OCI-LY7 (cell line): Measurements from ENCODE around the gene PDE11A. TPM values are rescaled to one million over a fixed set of nuclear protein-coding genes. Genes with fewer than 3 reads are reported as not detected.

Experiments
- BruUV-seq: library from RNA; stranded (reverse); fragments of 400-500 nt; replicated peaks from 2 replicates; lab custom pipeline; 2021; lab: Mats Ljungman, UMichigan
- CTCF ChIA-PET: fragments of 300-600 bp; sonication (Branson Sonifier 250); formaldehyde crosslinking; loops from one replicate; lab custom pipeline; 2022; ENCODE audit warnings: antibody characterized with exemption; ENCODE audit not compliant: unreplicated experiment; lab: Charles Lee
- POLR2A ChIA-PET: fragments of 300-600 bp; sonication (Branson Sonifier 250); formaldehyde crosslinking; loops from one replicate; lab custom pipeline; 2022; ENCODE audit warnings: antibody characterized with exemption; lab: Charles Lee
- DNase-seq: peaks from one replicate; pipeline ENCODE4 v3.0.0-alpha.2; 2015; ENCODE audit warnings: low spot score
- H2AFZ ChIP-seq: fragments of 200-600 bp; sonication (generic), shearing (Covaris generic); 2 replicates; pipeline ENCODE4 v1.6.1; 2014; ENCODE audit warnings: mild to moderate bottlenecking, antibody characterized with exemption, low read length, moderate library complexity
- H3K27ac ChIP-seq: fragments of 200-600 bp; sonication (generic); 2 replicates; pipeline ENCODE4 v1.5.1; 2014; ENCODE audit warnings: mixed run types, low read depth, mild to moderate bottlenecking, moderate library complexity, low read length, inconsistent platforms; ENCODE audit not compliant: poor library complexity, severe bottlenecking
- H3K36me3 ChIP-seq: fragments of 200-600 bp; sonication (generic); 2 replicates; pipeline ENCODE4 v1.6.1; 2014; ENCODE audit warnings: mild to moderate bottlenecking, antibody characterized with exemption, low read length, moderate library complexity, mixed read lengths; ENCODE audit not compliant: insufficient read depth
- H3K4me1 ChIP-seq: fragments of 200-600 bp; sonication (generic); 2 replicates; pipeline ENCODE4 v1.5.1; 2014; ENCODE audit warnings: mild to moderate bottlenecking, low read length; ENCODE audit not compliant: insufficient read depth, poor library complexity, severe bottlenecking
- H3K4me2 ChIP-seq: fragments of 200-600 bp; sonication (generic); 2 replicates; pipeline ENCODE4 v1.6.1; 2014; ENCODE audit warnings: mild to moderate bottlenecking, low read length
- H3K4me3 ChIP-seq: fragments of 200-600 bp; sonication (generic); 2 replicates; pipeline ENCODE4 v1.5.1; 2014; ENCODE audit warnings: mild to moderate bottlenecking, low read depth, low read length; ENCODE audit not compliant: poor library complexity, severe bottlenecking
- H3K79me2 ChIP-seq: fragments of 200-600 bp; sonication (generic); 2 replicates; pipeline ENCODE4 v1.6.1; 2016; ENCODE audit warnings: low read depth, mild to moderate bottlenecking, low read length, moderate library complexity, mixed read lengths; ENCODE audit not compliant: insufficient read depth
- H3K9me2 ChIP-seq: fragments of 200-600 bp; sonication (generic); 2 replicates; pipeline ENCODE4 v1.6.1; 2016; ENCODE audit warnings: mild to moderate bottlenecking, low read length, mixed read lengths; ENCODE audit not compliant: insufficient read depth
- H3K9me3 ChIP-seq: fragments of 200-600 bp; sonication (generic); 2 replicates; pipeline ENCODE4 v1.6.1; 2014; ENCODE audit warnings: mild to moderate bottlenecking, mixed run types, low read length, mixed read lengths
- H4K20me1 ChIP-seq: fragments of 200-600 bp; sonication (generic); 2 replicates; pipeline ENCODE4 v1.6.1; 2014; ENCODE audit warnings: mild to moderate bottlenecking, antibody characterized with exemption, low read length, moderate library complexity, mixed read lengths; ENCODE audit not compliant: insufficient read depth
- CTCF ChIP-seq: fragments of 200-600 bp; sonication (generic); conservative IDR thresholded peaks from 2 replicates; pipeline ENCODE4 v1.5.1; 2014; ENCODE audit warnings: mild to moderate bottlenecking, antibody characterized with exemption, low read length, moderate library complexity, mixed read lengths
- EZH2phosphoT487 ChIP-seq: fragments of 200-600 bp; sonication (generic); IDR thresholded peaks from 2 replicates; pipeline ENCODE4 v1.6.1; 2018; ENCODE audit warnings: low read depth, borderline replicate concordance, mild to moderate bottlenecking, mixed run types, antibody characterized with exemption, low read length, moderate library complexity, mixed read lengths
- intact Hi-C: fragments of 100-400 bp; cut with micrococcal nuclease; formaldehyde crosslinking; loops from one replicate; pipeline ENCODE4 v1.10.0; 2022; ENCODE audit not compliant: unreplicated experiment
- total RNA-seq, 2 experiments: library from RNA; depleted of rRNA in 1 of 2; stranded (reverse); fragments of >200 nt in 1 of 2; shearing (Covaris generic) in 1 of 2; gene quantifications; 2 replicates each; pipeline ENCODE4 v1.2.3, GENCODE V29; 2014 to 2022

The PDE11A gene
- total RNA-seq, 2 experiments from 2014 or later = 0.03 TPM; not detected in 1

DNA sequence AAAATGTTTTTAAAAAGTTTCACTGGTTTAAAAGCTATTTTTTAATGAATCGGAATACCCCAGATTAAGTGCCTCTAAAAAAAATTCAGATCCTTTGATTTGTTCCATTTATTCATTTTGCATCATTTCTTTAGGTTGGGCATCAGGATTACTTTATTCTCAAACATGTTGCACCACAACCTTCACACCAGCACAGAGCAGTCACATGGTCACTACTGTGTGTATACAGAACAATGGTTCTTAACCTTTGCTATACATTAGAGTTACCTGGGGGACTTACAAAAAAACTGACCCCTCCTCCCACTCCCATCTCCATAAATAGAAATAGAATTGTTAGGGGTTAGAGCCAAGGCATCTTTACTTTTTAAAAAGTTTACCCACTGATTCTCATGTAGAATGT is 461.8 kb downstream of the PDE11A start:
- peak overlapping the region; percentile 13; the same call in 1 of the 2 replicates for H2AFZ ChIP-seq
- no peaks in the 10 kb centered on the region for H3K9me2 ChIP-seq
- H3K4me3 ChIP-seq = no peak overlapping the region
- no peak for DNase-seq
- intact Hi-C loops = no loop called here
- no peaks in the 10 kb centered on the region for H3K36me3 ChIP-seq
- BruUV-seq = no TSS peak
- ChIA-PET POLR2A (interaction anchor here (0.7 to 1.1 kb wide), 3 partner anchors 15 to 230 kb away, joined by 3 read pairs; no protein-coding TSS in a partner anchor), CTCF (interaction anchor here (0.9 kb wide), 1 partner anchor 32 kb away, joined by 3 read pairs; no protein-coding TSS in a partner anchor)
- H3K79me2 ChIP-seq = no peaks in the 10 kb centered on the region
- peaks cover 20% of the 10 kb centered on the region for H3K4me1 ChIP-seq
- H4K20me1 ChIP-seq = no peaks in the 10 kb centered on the region
- peak overlapping the region; percentile 54 for H3K27ac ChIP-seq
- peaks cover 3% of the 10 kb centered on the region; the same call in 1 of the 2 replicates for H3K9me3 ChIP-seq
- H3K4me2 ChIP-seq = no peak overlapping the region
- TF ChIP-seq EZH2phosphoT487 (no peak), CTCF (no peak)

- Histone ChIP-seq H2AFZ (no peak overlapping the region), H3K9me3 (peaks cover 3% of the 10 kb centered on the region; the same call in 1 of the 2 replicates), H4K20me1 (no peaks in the 10 kb centered on the region), H3K79me2 (no peaks in the 10 kb centered on the region), H3K27ac (no peak overlapping the region), H3K4me1 (peaks cover 9% of the 10 kb centered on the region), H3K9me2 (no peaks in the 10 kb centered on the region), H3K4me2 (no peak overlapping the region), H3K4me3 (no peak overlapping the region), H3K36me3 (no peaks in the 10 kb centered on the region)
- intact Hi-C loops = loop anchor here (10.0 kb wide), 1 partner anchor 272 kb away; no protein-coding TSS in a partner anchor
- DNase-seq = no peak
- TF ChIP-seq CTCF (no peak), EZH2phosphoT487 (no peak)
- POLR2A ChIA-PET = interaction anchor here (0.8 to 1.0 kb wide), 2 partner anchors 26 to 273 kb away, joined by 3 read pairs; no protein-coding TSS in a partner anchor
- no TSS peak for BruUV-seq
- CTCF ChIA-PET = no interaction called here
These were observed 465.9 kb downstream of the PDE11A start for GRCh38 chr2:177606636-177607035.
